GM18873 (cell line): ENCODE results near the gene ACP4.
"Not testable (repeated sequence)": the region's sequence is repeated elsewhere in the genome, so short reads cannot be mapped to it uniquely, and the experiment has no call there.

Experiments used
- ATAC-seq: cut with Tn5 transposase; IDR thresholded peaks from one replicate; pipeline ENCODE4 v1.9.1; 2021; ENCODE audit warnings: mild to moderate bottlenecking, moderate library complexity, moderate number of reproducible peaks; ENCODE audit not compliant: unreplicated experiment, low FRiP score

Gene ACP4

GRCh38 chr19:50790396-50790795 lies at the start of gene ACP4:
Gene ACP4 (plus strand): TSS chr19:50790415. CDS start chr19:50790415, 0 bp downstream.
- ATAC-seq: no peak

- ATAC-seq: no peak
Measured at GRCh38 chr19:50741179-50741933, 48.9 kb upstream of the ACP4 start.

GRCh38 chr19:50743537-50743936 lies 46.7 kb upstream of the ACP4 start:
- ATAC-seq: no peak

- no peak for ATAC-seq
Measured at GRCh38 chr19:50745221-50745620, 45.0 kb upstream of the ACP4 start.

DNA sequence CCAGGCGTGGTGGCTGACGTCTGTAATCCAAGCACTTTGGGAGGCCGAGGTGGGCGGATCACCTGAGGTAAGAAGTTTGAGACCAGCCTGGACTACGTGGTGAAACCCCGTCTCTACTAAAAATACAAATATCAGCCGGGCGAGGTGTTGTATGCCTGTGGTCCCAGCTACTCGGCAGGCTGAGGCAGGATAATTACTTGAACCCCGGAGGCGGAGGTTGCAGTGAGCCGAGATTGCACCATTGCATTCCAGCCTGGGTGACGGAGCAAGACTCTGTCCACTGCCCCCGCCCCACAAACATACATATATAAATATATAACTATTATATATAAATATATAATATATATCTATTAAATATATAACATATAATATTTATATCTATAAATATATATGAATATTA lies 43.1 kb upstream of the ACP4 start:
- ATAC-seq: not testable (repeated sequence)

GRCh38 chr19:50749490-50749889 lies 40.7 kb upstream of the ACP4 start:
- no peak for ATAC-seq

GRCh38 chr19:50750010-50750409 lies 40.2 kb upstream of the ACP4 start:
- ATAC-seq: no peak

GRCh38 chr19:50753879-50754278 lies 36.3 kb upstream of the ACP4 start:
- ATAC-seq: no peak

DNA sequence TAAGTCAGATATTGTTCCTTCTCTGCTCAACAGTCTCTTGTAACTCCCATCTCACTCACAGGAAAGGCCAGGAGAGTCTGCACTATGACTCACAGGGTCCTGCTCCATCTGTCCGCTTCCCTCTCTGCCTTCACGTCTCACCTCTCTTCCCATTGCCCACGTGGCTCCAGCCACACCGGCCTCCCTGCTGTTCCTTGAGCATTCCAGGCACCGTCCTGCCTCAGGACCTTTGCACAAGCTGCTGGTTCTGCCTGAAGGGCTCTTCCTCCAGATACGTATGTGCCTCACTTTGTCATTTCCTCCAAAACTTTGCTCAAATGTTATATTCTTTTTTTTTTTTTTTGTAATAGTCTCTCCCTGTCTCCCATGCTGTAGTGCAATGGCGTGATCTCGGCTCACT lies 34.0 kb upstream of the ACP4 start:
- not testable (repeated sequence) for ATAC-seq

- not testable (repeated sequence) for ATAC-seq
Measured at GRCh38 chr19:50757624-50758023, 32.6 kb upstream of the ACP4 start.

- not testable (repeated sequence) for ATAC-seq
Measured at GRCh38 chr19:50759076-50759475, 31.1 kb upstream of the ACP4 start.

DNA sequence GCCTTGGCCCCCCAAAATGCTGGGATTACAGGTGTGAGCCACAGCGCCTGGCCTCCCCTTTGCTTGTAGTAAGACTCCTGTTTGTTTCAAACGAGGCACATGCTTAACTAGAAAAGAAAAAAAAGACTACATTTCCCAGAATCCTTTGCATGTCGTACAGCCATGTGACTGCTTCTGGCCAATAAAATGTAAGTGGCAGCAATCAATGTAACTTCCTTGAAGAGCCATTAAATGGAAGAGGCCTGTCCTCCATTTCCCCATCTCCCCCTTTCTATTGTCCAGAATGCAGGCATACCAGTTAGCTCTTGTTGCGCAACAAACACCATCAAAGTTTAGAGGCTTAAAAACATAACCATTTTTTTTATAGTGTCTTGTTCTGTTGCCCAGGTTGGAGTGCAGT lies 30.3 kb upstream of the ACP4 start:
- no peak for ATAC-seq

GRCh38 chr19:50761501-50761900 lies 28.7 kb upstream of the ACP4 start:
- ATAC-seq: not testable (repeated sequence)

DNA sequence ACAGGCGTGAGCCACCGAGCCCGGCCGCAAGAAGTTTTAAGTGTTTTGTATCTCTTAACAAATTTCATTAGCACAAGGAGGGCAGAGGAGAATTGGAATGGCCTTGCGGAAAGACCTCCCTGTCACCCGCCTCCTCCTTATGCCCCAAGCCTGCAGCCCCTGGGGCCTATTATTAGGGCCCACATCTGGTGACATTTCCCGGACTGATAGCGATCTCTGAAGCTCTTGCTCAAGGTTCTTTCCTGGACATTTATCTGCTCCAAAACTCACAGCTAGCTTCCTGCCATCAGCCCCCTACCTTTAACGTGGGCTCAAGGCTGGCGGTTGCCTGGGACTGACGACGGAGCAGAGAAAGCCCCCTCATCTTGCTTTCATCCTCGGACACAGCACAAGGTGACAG lies 26.7 kb upstream of the ACP4 start:
- ATAC-seq: not testable (repeated sequence)

GRCh38 chr19:50764409-50764808 lies 25.8 kb upstream of the ACP4 start:
- no peak for ATAC-seq

DNA sequence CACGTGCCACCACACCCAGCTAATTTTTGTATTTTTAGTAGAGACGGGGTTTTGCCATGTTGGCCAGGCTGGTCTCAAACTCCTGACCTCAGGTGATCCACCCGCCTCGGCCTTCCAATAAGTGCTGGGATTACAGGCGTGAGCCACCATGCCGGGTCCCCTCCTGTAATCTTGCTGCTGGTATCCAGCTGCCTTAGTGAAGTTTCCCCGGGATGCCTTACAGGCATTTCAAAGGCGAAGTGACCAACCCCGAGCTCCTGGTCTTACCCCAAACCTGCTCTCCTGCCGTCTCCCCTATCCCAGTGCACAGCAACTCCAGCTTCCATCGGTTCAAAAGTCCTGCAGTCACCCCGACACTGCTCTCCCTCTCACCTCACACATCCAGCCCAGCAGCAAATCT lies 23.5 kb upstream of the ACP4 start:
- not testable (repeated sequence) for ATAC-seq

- not testable (repeated sequence) for ATAC-seq
Measured at GRCh38 chr19:50767263-50767662, 23.0 kb upstream of the ACP4 start.

DNA sequence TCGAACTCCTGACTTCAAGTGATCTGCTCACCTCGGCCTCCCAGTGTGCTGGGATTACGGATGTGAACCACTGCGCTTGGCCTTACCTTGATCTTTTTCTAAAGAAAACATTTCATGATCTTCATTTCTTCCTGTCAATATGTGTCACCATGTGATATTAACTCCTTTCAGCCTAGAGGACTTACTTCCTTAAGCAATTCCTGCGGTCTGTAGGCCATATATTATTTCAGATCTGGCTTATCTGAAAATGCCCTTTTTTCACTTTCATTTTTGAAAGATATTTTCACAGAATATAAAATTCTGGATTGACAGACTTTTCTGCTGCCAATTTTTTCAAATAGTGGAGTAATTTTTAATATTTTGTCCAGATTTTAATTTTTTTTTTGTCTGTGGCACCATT lies 21.9 kb upstream of the ACP4 start:
- no peak for ATAC-seq

- not testable (repeated sequence) for ATAC-seq
Measured at GRCh38 chr19:50770164-50770563, 20.1 kb upstream of the ACP4 start, which contains the start of gene GPR32. Gene GPR32 (plus strand): TSS chr19:50770464. CDS start chr19:50770601, 137 bp downstream.

DNA sequence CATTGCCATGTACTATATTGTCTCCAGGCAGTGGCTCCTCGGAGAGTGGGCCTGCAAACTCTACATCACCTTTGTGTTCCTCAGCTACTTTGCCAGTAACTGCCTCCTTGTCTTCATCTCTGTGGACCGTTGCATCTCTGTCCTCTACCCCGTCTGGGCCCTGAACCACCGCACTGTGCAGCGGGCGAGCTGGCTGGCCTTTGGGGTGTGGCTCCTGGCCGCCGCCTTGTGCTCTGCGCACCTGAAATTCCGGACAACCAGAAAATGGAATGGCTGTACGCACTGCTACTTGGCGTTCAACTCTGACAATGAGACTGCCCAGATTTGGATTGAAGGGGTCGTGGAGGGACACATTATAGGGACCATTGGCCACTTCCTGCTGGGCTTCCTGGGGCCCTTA lies 19.3 kb upstream of the ACP4 start:
- ATAC-seq: no peak

GRCh38 chr19:50772476-50772875 lies 17.7 kb upstream of the ACP4 start:
- no peak for ATAC-seq

DNA sequence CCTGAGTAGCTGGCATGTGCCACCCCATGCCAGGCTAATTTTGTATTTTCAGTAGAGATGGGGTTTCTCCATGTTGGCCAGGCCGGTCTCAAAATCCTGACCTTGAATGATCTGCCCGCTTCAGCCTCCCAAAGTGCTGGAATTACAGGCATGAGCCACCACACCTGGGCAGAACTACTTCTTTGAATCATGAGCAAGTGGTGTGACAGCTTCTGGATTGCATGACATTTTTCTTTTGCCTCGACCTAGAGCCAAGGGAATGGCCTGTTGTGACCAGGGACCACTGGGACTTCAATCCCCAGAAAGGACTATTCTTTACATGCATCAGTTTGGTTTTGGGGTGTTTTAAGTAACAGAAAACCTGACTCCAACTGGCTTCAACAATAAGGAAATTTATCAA lies 17.3 kb upstream of the ACP4 start:
- not testable (repeated sequence) for ATAC-seq
